K562 (cell line): ENCODE measurements around the gene IFT172.

ENCODE experiments used
- ATF1 ChIP-seq, 2 experiments: fragments of 450-650 bp in 1 of 2; IDR thresholded peaks; 2 replicates each; pipeline ENCODE4 v1.6.1; 2016; ENCODE audit warnings: missing compliant biosample characterization in 1 of 2, missing genetic modification characterization in 1 of 2
- FOXA1 ChIP-seq: fragments of 450-650 bp; IDR thresholded peaks from 2 replicates; pipeline ENCODE4 v1.6.1; 2016; ENCODE audit warnings: mild to moderate bottlenecking, borderline replicate concordance
- GABPA ChIP-seq: fragments of 200-800 bp; sonication (Bioruptor generic); conservative IDR thresholded peaks from 2 replicates; pipeline ENCODE4 v1.6.1; 2016; ENCODE audit warnings: low read depth, missing genetic modification characterization, missing compliant biosample characterization
- SRSF1 ChIP-seq: fragments of 200-400 bp; formaldehyde crosslinking; IDR thresholded peaks from 2 replicates; pipeline ENCODE4 v1.6.1; 2017; ENCODE audit warnings: mild to moderate bottlenecking, low read depth, low read length, moderate library complexity
- TF ChIP-seq, protein P1 (sequence below): conservative IDR thresholded peaks from 2 replicates; pipeline ENCODE4 v1.6.1; 2011; ENCODE audit warnings: low read depth, mild to moderate bottlenecking, low read length; ENCODE audit not compliant: control insufficient read depth
- TF ChIP-seq, protein P2 (sequence below), 2 experiments: fragments of 450-650 bp; formaldehyde crosslinking in 1 of 2; IDR thresholded peaks; 2 replicates each; pipeline versions ENCODE4 v1.4.0 to v1.6.1; 2014 to 2020; ENCODE audit warnings: mild to moderate bottlenecking in 2 of 2, borderline replicate concordance in 1 of 2, low read depth in 1 of 2
- TF ChIP-seq, protein P3 (sequence below): sonication (generic); formaldehyde crosslinking; IDR thresholded peaks from 2 replicates; pipeline ENCODE4 v1.5.0; 2020; ENCODE audit warnings: missing genetic modification reagents
- TF ChIP-seq, protein P4 (sequence below), 3 experiments: IDR thresholded peaks in 2 of 3; conservative IDR thresholded peaks in 1 of 3; 2 replicates each; pipeline ENCODE4 v1.5.1; 2011 to 2012; ENCODE audit warnings: low read length in 3 of 3, mild to moderate bottlenecking in 3 of 3, control low read depth in 2 of 3, improper control_type of control experiment in 1 of 3, inconsistent platforms in 1 of 3, low read depth in 1 of 3, mixed read lengths in 1 of 3, moderate library complexity in 1 of 3; ENCODE audit not compliant: insufficient read depth in 2 of 3

DNA sequence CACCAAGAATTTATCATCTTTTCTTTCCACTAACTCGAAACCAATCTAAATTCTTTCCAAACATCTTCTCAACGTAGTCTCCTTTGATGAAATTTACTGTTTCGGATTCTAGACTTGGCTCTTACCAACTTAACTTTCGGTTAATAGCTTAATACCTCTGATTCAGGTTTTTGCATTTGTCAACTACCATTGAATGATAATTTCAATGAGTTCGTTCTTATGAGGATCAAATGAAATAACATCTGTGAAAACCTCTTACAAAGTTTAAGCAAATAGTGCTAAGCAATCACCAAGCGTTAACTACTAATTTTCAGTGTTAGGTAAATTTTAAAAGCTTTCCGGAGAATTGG, 61.7 kb downstream of the IFT172 start:
- TF ChIP-seq, protein P1, sequence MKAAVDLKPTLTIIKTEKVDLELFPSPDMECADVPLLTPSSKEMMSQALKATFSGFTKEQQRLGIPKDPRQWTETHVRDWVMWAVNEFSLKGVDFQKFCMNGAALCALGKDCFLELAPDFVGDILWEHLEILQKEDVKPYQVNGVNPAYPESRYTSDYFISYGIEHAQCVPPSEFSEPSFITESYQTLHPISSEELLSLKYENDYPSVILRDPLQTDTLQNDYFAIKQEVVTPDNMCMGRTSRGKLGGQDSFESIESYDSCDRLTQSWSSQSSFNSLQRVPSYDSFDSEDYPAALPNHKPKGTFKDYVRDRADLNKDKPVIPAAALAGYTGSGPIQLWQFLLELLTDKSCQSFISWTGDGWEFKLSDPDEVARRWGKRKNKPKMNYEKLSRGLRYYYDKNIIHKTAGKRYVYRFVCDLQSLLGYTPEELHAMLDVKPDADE = no peak
- no peak for TF ChIP-seq GABPA
- TF ChIP-seq, protein P2, sequence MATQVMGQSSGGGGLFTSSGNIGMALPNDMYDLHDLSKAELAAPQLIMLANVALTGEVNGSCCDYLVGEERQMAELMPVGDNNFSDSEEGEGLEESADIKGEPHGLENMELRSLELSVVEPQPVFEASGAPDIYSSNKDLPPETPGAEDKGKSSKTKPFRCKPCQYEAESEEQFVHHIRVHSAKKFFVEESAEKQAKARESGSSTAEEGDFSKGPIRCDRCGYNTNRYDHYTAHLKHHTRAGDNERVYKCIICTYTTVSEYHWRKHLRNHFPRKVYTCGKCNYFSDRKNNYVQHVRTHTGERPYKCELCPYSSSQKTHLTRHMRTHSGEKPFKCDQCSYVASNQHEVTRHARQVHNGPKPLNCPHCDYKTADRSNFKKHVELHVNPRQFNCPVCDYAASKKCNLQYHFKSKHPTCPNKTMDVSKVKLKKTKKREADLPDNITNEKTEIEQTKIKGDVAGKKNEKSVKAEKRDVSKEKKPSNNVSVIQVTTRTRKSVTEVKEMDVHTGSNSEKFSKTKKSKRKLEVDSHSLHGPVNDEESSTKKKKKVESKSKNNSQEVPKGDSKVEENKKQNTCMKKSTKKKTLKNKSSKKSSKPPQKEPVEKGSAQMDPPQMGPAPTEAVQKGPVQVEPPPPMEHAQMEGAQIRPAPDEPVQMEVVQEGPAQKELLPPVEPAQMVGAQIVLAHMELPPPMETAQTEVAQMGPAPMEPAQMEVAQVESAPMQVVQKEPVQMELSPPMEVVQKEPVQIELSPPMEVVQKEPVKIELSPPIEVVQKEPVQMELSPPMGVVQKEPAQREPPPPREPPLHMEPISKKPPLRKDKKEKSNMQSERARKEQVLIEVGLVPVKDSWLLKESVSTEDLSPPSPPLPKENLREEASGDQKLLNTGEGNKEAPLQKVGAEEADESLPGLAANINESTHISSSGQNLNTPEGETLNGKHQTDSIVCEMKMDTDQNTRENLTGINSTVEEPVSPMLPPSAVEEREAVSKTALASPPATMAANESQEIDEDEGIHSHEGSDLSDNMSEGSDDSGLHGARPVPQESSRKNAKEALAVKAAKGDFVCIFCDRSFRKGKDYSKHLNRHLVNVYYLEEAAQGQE (IDR thresholded peaks at IDR 0.05; ENCODE audit: borderline replicate concordance) = no peak
- TF ChIP-seq, protein P2 (CRISPR knock-in tag; IDR thresholded peaks at IDR 0.05; ENCODE audit: low read depth) = no peak
- TF ChIP-seq, protein P3, sequence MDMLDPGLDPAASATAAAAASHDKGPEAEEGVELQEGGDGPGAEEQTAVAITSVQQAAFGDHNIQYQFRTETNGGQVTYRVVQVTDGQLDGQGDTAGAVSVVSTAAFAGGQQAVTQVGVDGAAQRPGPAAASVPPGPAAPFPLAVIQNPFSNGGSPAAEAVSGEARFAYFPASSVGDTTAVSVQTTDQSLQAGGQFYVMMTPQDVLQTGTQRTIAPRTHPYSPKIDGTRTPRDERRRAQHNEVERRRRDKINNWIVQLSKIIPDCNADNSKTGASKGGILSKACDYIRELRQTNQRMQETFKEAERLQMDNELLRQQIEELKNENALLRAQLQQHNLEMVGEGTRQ (CRISPR knock-in tag) = no peak
- TF ChIP-seq, protein P4, sequence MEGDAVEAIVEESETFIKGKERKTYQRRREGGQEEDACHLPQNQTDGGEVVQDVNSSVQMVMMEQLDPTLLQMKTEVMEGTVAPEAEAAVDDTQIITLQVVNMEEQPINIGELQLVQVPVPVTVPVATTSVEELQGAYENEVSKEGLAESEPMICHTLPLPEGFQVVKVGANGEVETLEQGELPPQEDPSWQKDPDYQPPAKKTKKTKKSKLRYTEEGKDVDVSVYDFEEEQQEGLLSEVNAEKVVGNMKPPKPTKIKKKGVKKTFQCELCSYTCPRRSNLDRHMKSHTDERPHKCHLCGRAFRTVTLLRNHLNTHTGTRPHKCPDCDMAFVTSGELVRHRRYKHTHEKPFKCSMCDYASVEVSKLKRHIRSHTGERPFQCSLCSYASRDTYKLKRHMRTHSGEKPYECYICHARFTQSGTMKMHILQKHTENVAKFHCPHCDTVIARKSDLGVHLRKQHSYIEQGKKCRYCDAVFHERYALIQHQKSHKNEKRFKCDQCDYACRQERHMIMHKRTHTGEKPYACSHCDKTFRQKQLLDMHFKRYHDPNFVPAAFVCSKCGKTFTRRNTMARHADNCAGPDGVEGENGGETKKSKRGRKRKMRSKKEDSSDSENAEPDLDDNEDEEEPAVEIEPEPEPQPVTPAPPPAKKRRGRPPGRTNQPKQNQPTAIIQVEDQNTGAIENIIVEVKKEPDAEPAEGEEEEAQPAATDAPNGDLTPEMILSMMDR (IDR thresholded peaks at IDR 0.05 in 2 of 3, conservative IDR thresholded peaks at IDR 0.05 in 1 of 3; ENCODE audit: insufficient read depth in 2 of 3, low read depth in 1 of 3, low read length in 3 of 3) = no peak
- no peak for TF ChIP-seq SRSF1
- TF ChIP-seq FOXA1 = no peak
- no peak for TF ChIP-seq ATF1 (CRISPR knock-in tag; IDR thresholded peaks at IDR 0.05)
- no peak for TF ChIP-seq ATF1 (tag; IDR thresholded peaks at IDR 0.05)
